ENCODE measurements around the gene NBEAL1.
"Not testable (repeated sequence)": the region's sequence is repeated elsewhere in the genome, so short reads cannot be mapped to it uniquely, and the experiment has no call there.

NBEAL1 gene

GRCh38 chr2:203122317-203122986, 107.8 kb downstream of the NBEAL1 start:
- DNase-seq = peak in 1 of 2 experiments; percentile 53

- no peak for DNase-seq
Measured at GRCh38 chr2:203126996-203127395, 112.3 kb downstream of the NBEAL1 start.

GRCh38 chr2:203135105-203135504, 120.4 kb downstream of the NBEAL1 start:
- DNase-seq = no peak

- no peak for DNase-seq
Measured at GRCh38 chr2:203143391-203143790, 128.7 kb downstream of the NBEAL1 start.

GRCh38 chr2:203149194-203149593, 134.5 kb downstream of the NBEAL1 start:
- no peak for DNase-seq

GRCh38 chr2:203155406-203155805, 140.7 kb downstream of the NBEAL1 start:
- no peak for DNase-seq

- DNase-seq = not testable (repeated sequence)
Measured at GRCh38 chr2:203162722-203163121, 148.0 kb downstream of the NBEAL1 start.

- DNase-seq = no peak
Measured at GRCh38 chr2:203164311-203164935, 149.7 kb downstream of the NBEAL1 start.

GRCh38 chr2:203167751-203168150, 153.1 kb downstream of the NBEAL1 start:
- DNase-seq = no peak

GRCh38 chr2:203170502-203170901, 155.8 kb downstream of the NBEAL1 start:
- no peak for DNase-seq

GRCh38 chr2:203175371-203175770, 160.7 kb downstream of the NBEAL1 start:
- DNase-seq = no peak

- DNase-seq = no peak
Measured at GRCh38 chr2:203177361-203177760, 162.7 kb downstream of the NBEAL1 start.

GRCh38 chr2:203185864-203186263, 171.2 kb downstream of the NBEAL1 start:
- DNase-seq = no peak

- DNase-seq = not testable (repeated sequence)
Measured at GRCh38 chr2:203190547-203190946, 175.9 kb downstream of the NBEAL1 start.

- not testable (repeated sequence) for DNase-seq
Measured at GRCh38 chr2:203191026-203191425, 176.4 kb downstream of the NBEAL1 start.

GRCh38 chr2:203191961-203192360, 177.3 kb downstream of the NBEAL1 start:
- no peak for DNase-seq

- DNase-seq = no peak
Measured at GRCh38 chr2:203195331-203196036, 180.8 kb downstream of the NBEAL1 start.

GRCh38 chr2:203200866-203201265, 186.2 kb downstream of the NBEAL1 start:
- DNase-seq = no peak

GRCh38 chr2:203201426-203201825, 186.8 kb downstream of the NBEAL1 start:
- DNase-seq = no peak

GRCh38 chr2:203209538-203209937, 194.9 kb downstream of the NBEAL1 start:
- no peak for DNase-seq

GRCh38 chr2:203225423-203226039, 210.9 kb downstream of the NBEAL1 start:
- peak in 1 of 2 experiments; percentile 20 for DNase-seq

- not testable (repeated sequence) for DNase-seq
Measured at GRCh38 chr2:203229674-203230073, 215.0 kb downstream of the NBEAL1 start.

Data from NCI-H1930 (cell line).